ENCODE results near the gene TMEM176B. TPM values are rescaled to one million over a fixed set of nuclear protein-coding genes. Genes with fewer than 3 reads are reported as not detected.
"Not testable (repeated sequence)": the region's sequence is repeated elsewhere in the genome, so short reads cannot be mapped to it uniquely, and the experiment has no call there.

The TMEM176B gene
- total and polyA plus RNA-seq, 2 of the 13 experiments (the other 11 are each of a cell fraction or from before 2014, with no cell fraction given): not detected

DNA sequence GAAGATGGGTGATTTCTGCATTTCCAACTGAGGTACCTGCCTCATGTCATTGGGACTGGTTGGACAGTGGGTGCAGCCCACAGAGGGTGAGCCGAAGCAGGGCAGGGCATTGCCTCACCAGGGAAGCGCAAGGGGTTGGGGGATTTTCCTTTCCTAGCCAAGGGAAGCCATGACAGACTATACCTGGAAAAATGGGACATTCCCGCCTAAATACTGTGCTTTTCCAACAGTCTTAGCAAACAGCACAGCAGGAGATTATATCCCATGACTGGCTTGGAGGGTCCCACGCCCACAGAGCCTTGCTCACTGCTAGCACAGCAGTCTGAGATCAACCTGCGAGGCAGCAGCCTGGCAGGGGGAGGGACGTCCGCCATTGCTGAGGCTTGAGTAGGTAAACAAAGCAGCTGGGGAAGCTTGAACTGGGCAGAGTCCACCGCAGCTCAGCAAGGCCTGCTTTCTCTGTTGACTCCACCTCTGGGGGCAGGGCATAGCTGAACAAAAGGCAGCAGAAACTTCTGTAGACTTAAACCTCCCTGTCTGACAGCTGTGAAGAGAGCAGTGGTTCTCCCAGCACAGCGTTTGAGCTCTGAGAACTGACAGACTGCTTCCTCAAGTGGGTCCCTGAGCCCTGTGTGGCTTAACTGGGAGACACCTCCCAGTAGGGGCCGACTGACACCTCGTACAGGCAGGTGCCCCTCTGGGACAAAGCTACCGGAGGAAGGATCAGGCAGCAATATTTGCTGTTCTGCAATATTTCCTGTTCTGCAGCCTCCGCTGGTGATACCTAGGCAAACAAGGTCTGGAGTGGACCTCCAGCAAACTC lies 7.7 kb upstream of the TMEM176B start (continued):
- TF ChIP-seq SOX6 (IDR thresholded peaks at IDR 0.05): not testable (repeated sequence)
- TF ChIP-seq SOX6 (CRISPR knock-in tag; IDR thresholded peaks at IDR 0.05): peak; percentile 87
- peak; percentile 32 for TF ChIP-seq SKI (IDR thresholded peaks at IDR 0.05; ENCODE audit: partially characterized antibody)
- peak; percentile 37 for TF ChIP-seq ASH2L (IDR thresholded peaks at IDR 0.05; ENCODE audit: insufficient read length, low read depth, low read length)
- TF ChIP-seq SALL1 (CRISPR knock-in tag; IDR thresholded peaks at IDR 0.05): peak; percentile 50; the same call in 1 of the 2 replicates
- peak; percentile 28; the same call in 1 of the 2 replicates for TF ChIP-seq SOX13 (IDR thresholded peaks at IDR 0.05)
- TF ChIP-seq SOX13 (CRISPR knock-in tag; conservative IDR thresholded peaks at IDR 0.05 in 1 of 2, IDR thresholded peaks at IDR 0.05 in 1 of 2): peak in 1 of 2 experiments; percentile 50; a peak in 1 of 4 replicates
- TF ChIP-seq NFKB2 (CRISPR knock-in tag; IDR thresholded peaks at IDR 0.05; ENCODE audit: borderline replicate concordance): peak; percentile 82; the same call in 1 of the 2 replicates
- TF ChIP-seq, protein P1, sequence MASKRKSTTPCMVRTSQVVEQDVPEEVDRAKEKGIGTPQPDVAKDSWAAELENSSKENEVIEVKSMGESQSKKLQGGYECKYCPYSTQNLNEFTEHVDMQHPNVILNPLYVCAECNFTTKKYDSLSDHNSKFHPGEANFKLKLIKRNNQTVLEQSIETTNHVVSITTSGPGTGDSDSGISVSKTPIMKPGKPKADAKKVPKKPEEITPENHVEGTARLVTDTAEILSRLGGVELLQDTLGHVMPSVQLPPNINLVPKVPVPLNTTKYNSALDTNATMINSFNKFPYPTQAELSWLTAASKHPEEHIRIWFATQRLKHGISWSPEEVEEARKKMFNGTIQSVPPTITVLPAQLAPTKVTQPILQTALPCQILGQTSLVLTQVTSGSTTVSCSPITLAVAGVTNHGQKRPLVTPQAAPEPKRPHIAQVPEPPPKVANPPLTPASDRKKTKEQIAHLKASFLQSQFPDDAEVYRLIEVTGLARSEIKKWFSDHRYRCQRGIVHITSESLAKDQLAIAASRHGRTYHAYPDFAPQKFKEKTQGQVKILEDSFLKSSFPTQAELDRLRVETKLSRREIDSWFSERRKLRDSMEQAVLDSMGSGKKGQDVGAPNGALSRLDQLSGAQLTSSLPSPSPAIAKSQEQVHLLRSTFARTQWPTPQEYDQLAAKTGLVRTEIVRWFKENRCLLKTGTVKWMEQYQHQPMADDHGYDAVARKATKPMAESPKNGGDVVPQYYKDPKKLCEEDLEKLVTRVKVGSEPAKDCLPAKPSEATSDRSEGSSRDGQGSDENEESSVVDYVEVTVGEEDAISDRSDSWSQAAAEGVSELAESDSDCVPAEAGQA (IDR thresholded peaks at IDR 0.05; ENCODE audit: low read depth): peak; percentile 29; the same call in 1 of the 2 replicates
- TF ChIP-seq, protein P1 (CRISPR knock-in tag; IDR thresholded peaks at IDR 0.05; ENCODE audit: borderline replicate concordance): 0 out of 2 replicates have a peak, but pooled peaks have one; percentile 56
- TF ChIP-seq POGZ (CRISPR knock-in tag; IDR thresholded peaks at IDR 0.05): peak; percentile 85
- TF ChIP-seq PRMT3 (CRISPR knock-in tag; IDR thresholded peaks at IDR 0.05; ENCODE audit: borderline replicate concordance, low read depth): 0 out of 2 replicates have a peak, but pooled peaks have one; percentile 41
- TF ChIP-seq ZBTB7A (CRISPR knock-in tag; IDR thresholded peaks at IDR 0.05): peak; percentile 78
- TF ChIP-seq ZNF788 (CRISPR knock-in tag; IDR thresholded peaks at IDR 0.05; ENCODE audit: borderline replicate concordance): peak; percentile 64
- peak; percentile 89 for TF ChIP-seq KDM6A (CRISPR knock-in tag; IDR thresholded peaks at IDR 0.05; ENCODE audit: low read depth)
- TF ChIP-seq, protein P2, sequence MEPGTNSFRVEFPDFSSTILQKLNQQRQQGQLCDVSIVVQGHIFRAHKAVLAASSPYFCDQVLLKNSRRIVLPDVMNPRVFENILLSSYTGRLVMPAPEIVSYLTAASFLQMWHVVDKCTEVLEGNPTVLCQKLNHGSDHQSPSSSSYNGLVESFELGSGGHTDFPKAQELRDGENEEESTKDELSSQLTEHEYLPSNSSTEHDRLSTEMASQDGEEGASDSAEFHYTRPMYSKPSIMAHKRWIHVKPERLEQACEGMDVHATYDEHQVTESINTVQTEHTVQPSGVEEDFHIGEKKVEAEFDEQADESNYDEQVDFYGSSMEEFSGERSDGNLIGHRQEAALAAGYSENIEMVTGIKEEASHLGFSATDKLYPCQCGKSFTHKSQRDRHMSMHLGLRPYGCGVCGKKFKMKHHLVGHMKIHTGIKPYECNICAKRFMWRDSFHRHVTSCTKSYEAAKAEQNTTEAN (CRISPR knock-in tag; conservative IDR thresholded peaks at IDR 0.05): 0 out of 2 replicates have a peak, but pooled peaks have one; percentile 39
